Endothelial cell of umbilical vein (primary cell): ENCODE data around the gene SFXN3. TPM values are rescaled to one million over a fixed set of nuclear protein-coding genes. Genes with fewer than 3 reads are reported as not detected.

Experiments used
- BruUV-seq: library from RNA; stranded (reverse); fragments of 400-500 nt; replicated peaks from 2 replicates; lab custom pipeline; 2021; lab: Mats Ljungman, UMichigan
- CTCF ChIA-PET: fragments of 300-600, 350-600 bp; sonication (Branson Sonifier 250); formaldehyde crosslinking; loops from one replicate; lab custom pipeline; 2021; ENCODE audit warnings: antibody characterized with exemption, inconsistent platforms; lab: Charles Lee
- POLR2A ChIA-PET: fragments of 300-600, 350-600 bp; sonication (Branson Sonifier 250); formaldehyde crosslinking; loops from one replicate; lab custom pipeline; 2021; ENCODE audit warnings: antibody characterized with exemption, inconsistent platforms; lab: Charles Lee
- DNase-seq: peaks from one replicate; pipeline ENCODE4 v3.0.0-alpha.2; 2011; ENCODE audit warnings: low read depth, low spot score
- FAIRE-seq: peaks from 2 replicates; lab custom pipeline; 2011; peaks lifted over from hg19 to GRCh38; lab: Jason Lieb, UNC
- H2AFZ ChIP-seq: 2 replicates; pipeline ENCODE4 v1.6.0; 2012; ENCODE audit warnings: low read depth, low read length, control low read depth, inconsistent platforms
- H3K27ac ChIP-seq: 2 replicates; pipeline ENCODE4 v1.5.1; 2011; ENCODE audit warnings: low read depth, mild to moderate bottlenecking, control low read depth, low read length, moderate library complexity; ENCODE audit not compliant: insufficient read depth
- H3K27me3 ChIP-seq, 2 experiments: 2 replicates each; pipeline versions ENCODE4 v1.6.0 to v1.6.1; 2011; ENCODE audit warnings: low read length in 2 of 2, mixed read lengths in 1 of 2; ENCODE audit not compliant: control insufficient read depth in 2 of 2, insufficient read depth in 2 of 2
- H3K36me3 ChIP-seq, 2 experiments: 2 replicates in 1 of 2; 3 replicates in 1 of 2; pipeline ENCODE4 v1.5.1; 2011; ENCODE audit warnings: low read length in 2 of 2, mild to moderate bottlenecking in 1 of 2, moderate library complexity in 1 of 2; ENCODE audit not compliant: control insufficient read depth in 2 of 2, insufficient read depth in 2 of 2; ENCODE audit errors: extremely low read depth in 1 of 2
- H3K4me1 ChIP-seq: 3 replicates; pipeline ENCODE4 v1.5.1; 2011; ENCODE audit warnings: mild to moderate bottlenecking, low read length; ENCODE audit not compliant: control insufficient read depth, insufficient read depth; ENCODE audit errors: extremely low read depth
- H3K4me2 ChIP-seq: 2 replicates; pipeline ENCODE4 v1.6.1; 2011; ENCODE audit warnings: low read length, control low read depth, mixed read lengths; ENCODE audit not compliant: insufficient read depth
- H3K4me3 ChIP-seq, 3 experiments: fragments of 200-600 bp in 1 of 3; sonication (generic), shearing (Covaris generic) in 1 of 3; replicated peaks in 1 of 3; 2 replicates each; pipeline ENCODE4 v1.5.1; 2011 to 2016; ENCODE audit warnings: control low read depth in 3 of 3, low read length in 3 of 3, mild to moderate bottlenecking in 2 of 3, inconsistent platforms in 1 of 3, low read depth in 1 of 3, moderate library complexity in 1 of 3; ENCODE audit not compliant: insufficient read depth in 1 of 3
- H3K79me2 ChIP-seq: 2 replicates; pipeline ENCODE4 v1.6.0; 2012; ENCODE audit warnings: low read length, inconsistent platforms; ENCODE audit not compliant: control insufficient read depth, insufficient read depth
- H3K9ac ChIP-seq: replicated peaks from 2 replicates; pipeline ENCODE3; 2011; ENCODE audit warnings: low read length, control low read depth; ENCODE audit not compliant: insufficient read depth; ENCODE audit errors: extremely low read depth
- H3K9me1 ChIP-seq: replicated peaks from 3 replicates; pipeline ENCODE4 v1.6.0; 2011; ENCODE audit warnings: mild to moderate bottlenecking, low read length; ENCODE audit not compliant: control insufficient read depth, insufficient read depth; ENCODE audit errors: extremely low read depth
- H3K9me3 ChIP-seq: replicated peaks from 2 replicates; pipeline ENCODE4 v1.5.1; 2012; ENCODE audit warnings: low read length, inconsistent platforms; ENCODE audit not compliant: control insufficient read depth, insufficient read depth
- H4K20me1 ChIP-seq: replicated peaks from 2 replicates; pipeline ENCODE3; 2011; ENCODE audit warnings: mild to moderate bottlenecking, low read length; ENCODE audit not compliant: control insufficient read depth, insufficient read depth; ENCODE audit errors: extremely low read depth
- CTCF ChIP-seq, 2 donors: IDR thresholded peaks; 1 replicate in 1 of 2; 2 replicates in 1 of 2; pipeline ENCODE4 v1.5.1; 2011; ENCODE audit warnings: low read length in 2 of 2, mild to moderate bottlenecking in 2 of 2, moderate library complexity in 2 of 2, control low read depth in 1 of 2, inconsistent platforms in 1 of 2, low read depth in 1 of 2; ENCODE audit not compliant: insufficient read depth in 1 of 2; ENCODE audit errors: extremely low read depth in 1 of 2
- EZH2 ChIP-seq: IDR thresholded peaks from 2 replicates; pipeline ENCODE4 v1.6.1; 2012; ENCODE audit warnings: borderline replicate concordance, low read depth, mild to moderate bottlenecking, moderate library complexity, low read length, inconsistent platforms; ENCODE audit not compliant: severe bottlenecking
- FOS ChIP-seq: IDR thresholded peaks from 2 replicates; pipeline ENCODE4 v1.6.1; 2011; ENCODE audit warnings: mild to moderate bottlenecking, low read length, moderate library complexity, borderline replicate concordance; ENCODE audit not compliant: insufficient read depth
- GATA2 ChIP-seq: IDR thresholded peaks from 2 replicates; pipeline ENCODE4 v1.7.0; 2011; ENCODE audit warnings: low read depth, mild to moderate bottlenecking, moderate library complexity, mixed read lengths, low read length; ENCODE audit not compliant: insufficient read length, insufficient read depth
- JUN ChIP-seq: IDR thresholded peaks from 2 replicates; pipeline ENCODE4 v1.6.1; 2011; ENCODE audit warnings: borderline replicate concordance, low read depth; ENCODE audit not compliant: insufficient read length, insufficient read depth
- MAX ChIP-seq: IDR thresholded peaks from 2 replicates; pipeline ENCODE4 v1.6.1; 2011; ENCODE audit not compliant: insufficient read depth, insufficient read length
- MYC ChIP-seq: IDR thresholded peaks from one replicate; pipeline ENCODE4 v1.6.1; 2011; ENCODE audit warnings: mild to moderate bottlenecking, low read depth, low read length
- POLR2A ChIP-seq: IDR thresholded peaks from 2 replicates; pipeline ENCODE4 v1.6.1; 2012; ENCODE audit warnings: low read depth, mild to moderate bottlenecking, control low read depth, low read length
- POLR2AphosphoS5 ChIP-seq: IDR thresholded peaks from 2 replicates; pipeline ENCODE4 v1.6.1; 2012; ENCODE audit warnings: low read depth, mild to moderate bottlenecking, control low read depth, low read length, moderate library complexity; ENCODE audit not compliant: insufficient read depth
- dilution Hi-C: fragments of 300-500 bp; cut with MboI; formaldehyde crosslinking; loops from one replicate; pipeline ENCODE4 v1.15.0; 2019; ENCODE audit warnings: low sequenced_read_pairs; ENCODE audit not compliant: extremely low pct_ligation_motif_present
- intact Hi-C: fragments of 100-400 bp; cut with micrococcal nuclease; formaldehyde crosslinking; loops from one replicate; pipeline ENCODE4 v1.10.0; 2022
- polyA plus RNA-seq, 4 experiments: library from polyadenylated mRNA; depleted of rRNA in 3 of 4; stranded (reverse) in 3 of 4; unstranded in 1 of 4; fragments of >200 nt; gene quantifications; 2 replicates each; pipeline versions ENCODE4 v1.2.1 to v1.2.3, GENCODE V29; 2011 to 2012; ENCODE audit warnings: missing spikeins in 1 of 4
- total RNA-seq: library from RNA; stranded (reverse); gene quantifications from 2 replicates; pipeline ENCODE4 v1.2.3, GENCODE V29; 2021

The SFXN3 gene
- total and polyA plus RNA-seq, 2 donors (not counting 3 experiments of a cell fraction or from before 2014, with no cell fraction given): 83.1 to 117 TPM

GRCh38 chr10:101079874-101080273, 48.8 kb downstream of the SFXN3 start:
- FAIRE-seq: no peak
- peaks cover 5 to 15% of the 10 kb centered on the region in 2 experiments for H3K27me3 ChIP-seq
- POLR2A ChIA-PET: no interaction called here

More at GRCh38 chr10:101079874-101080273, 48.8 kb downstream of the SFXN3 start:
- BruUV-seq: no TSS peak
- Histone ChIP-seq H4K20me1 (no peaks in the 10 kb centered on the region), H2AFZ (no peak overlapping the region), H3K4me3 (no peak overlapping the region), H3K36me3 (no peaks in the 10 kb centered on the region), H3K27ac (no peak overlapping the region), H3K79me2 (no peaks in the 10 kb centered on the region), H3K4me1 (no peaks in the 10 kb centered on the region), H3K9ac (no peak overlapping the region), H3K4me2 (no peak overlapping the region), H3K9me1 (no peaks in the 10 kb centered on the region), H3K9me3 (no peaks in the 10 kb centered on the region)
- no peak for TF ChIP-seq MYC
- no peak for TF ChIP-seq EZH2
- TF ChIP-seq FOS: no peak
- TF ChIP-seq POLR2A: no peak
- TF ChIP-seq GATA2: no peak
- TF ChIP-seq MAX: no peak
- no peak for TF ChIP-seq JUN
- no peak for TF ChIP-seq POLR2AphosphoS5
- TF ChIP-seq CTCF (IDR thresholded peaks at IDR 0.05; ENCODE audit: extremely low read depth in 1 of 2, insufficient read depth in 1 of 2, low read depth in 1 of 2, low read length in 2 of 2): no peak
- dilution Hi-C loops: no loop called here
- CTCF ChIA-PET: interaction anchor here (0.7 to 2.8 kb wide), 3 partner anchors 16 to 63 kb away, joined by 3 to 8 read pairs (median 4); no protein-coding TSS in a partner anchor
- intact Hi-C loops: no loop called here
- no peak for DNase-seq
